ELF-1 (cell line): Measurements from ENCODE around the gene CEPT1.
A peak's percentile ranks its signal among the peaks of the same experiment; 100 is the strongest.

Experiments
- DNase-seq: peaks from one replicate; pipeline ENCODE4 v3.0.0-alpha.2; 2016; ENCODE audit warnings: low read depth, low spot score

The CEPT1 gene

GRCh38 chr1:111192074-111192473, 52.1 kb downstream of the CEPT1 start:
- DNase-seq, result no peak

DNA sequence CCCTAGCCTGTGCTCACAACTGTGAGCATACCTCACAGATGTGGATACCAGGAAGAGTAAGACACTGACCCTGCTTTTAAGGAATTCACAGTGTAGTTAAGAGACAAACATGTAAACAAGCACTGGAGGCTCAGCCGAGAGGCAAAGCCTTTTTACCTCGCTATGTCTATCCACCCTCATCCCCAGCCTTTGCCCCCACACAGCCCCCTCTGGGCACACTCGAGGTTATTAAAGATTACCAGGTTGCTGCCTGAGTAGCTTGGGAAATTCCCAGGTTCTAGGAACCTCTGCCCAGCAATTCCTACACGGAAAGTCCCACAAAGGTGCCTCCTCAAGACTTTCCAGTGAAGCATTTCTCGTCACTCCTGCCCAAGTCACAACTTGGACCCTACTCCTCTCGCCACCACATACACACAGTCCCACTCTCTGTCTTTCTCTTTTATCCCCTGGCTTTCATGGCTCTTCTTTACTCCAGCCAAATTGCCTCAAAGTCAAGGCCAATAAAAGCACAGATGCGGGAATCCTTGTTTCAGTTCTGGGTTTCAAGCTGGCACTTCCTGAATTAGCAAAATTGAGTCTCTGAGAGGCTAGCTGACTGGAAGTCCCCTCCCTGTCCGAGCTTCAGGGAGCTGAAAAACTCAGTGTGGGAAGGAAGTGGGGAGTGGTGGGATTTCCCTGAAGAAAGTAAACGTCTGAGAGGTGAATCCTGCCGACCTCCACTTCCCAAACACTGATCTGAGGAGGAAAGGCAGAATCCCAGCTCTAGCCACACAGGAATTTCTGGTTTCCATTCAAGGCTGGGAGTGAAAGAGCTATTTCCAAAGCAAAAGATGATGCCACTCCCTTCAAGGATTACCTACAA, 52.9 kb downstream of the CEPT1 start:
- peak; percentile 44 for DNase-seq

DNA sequence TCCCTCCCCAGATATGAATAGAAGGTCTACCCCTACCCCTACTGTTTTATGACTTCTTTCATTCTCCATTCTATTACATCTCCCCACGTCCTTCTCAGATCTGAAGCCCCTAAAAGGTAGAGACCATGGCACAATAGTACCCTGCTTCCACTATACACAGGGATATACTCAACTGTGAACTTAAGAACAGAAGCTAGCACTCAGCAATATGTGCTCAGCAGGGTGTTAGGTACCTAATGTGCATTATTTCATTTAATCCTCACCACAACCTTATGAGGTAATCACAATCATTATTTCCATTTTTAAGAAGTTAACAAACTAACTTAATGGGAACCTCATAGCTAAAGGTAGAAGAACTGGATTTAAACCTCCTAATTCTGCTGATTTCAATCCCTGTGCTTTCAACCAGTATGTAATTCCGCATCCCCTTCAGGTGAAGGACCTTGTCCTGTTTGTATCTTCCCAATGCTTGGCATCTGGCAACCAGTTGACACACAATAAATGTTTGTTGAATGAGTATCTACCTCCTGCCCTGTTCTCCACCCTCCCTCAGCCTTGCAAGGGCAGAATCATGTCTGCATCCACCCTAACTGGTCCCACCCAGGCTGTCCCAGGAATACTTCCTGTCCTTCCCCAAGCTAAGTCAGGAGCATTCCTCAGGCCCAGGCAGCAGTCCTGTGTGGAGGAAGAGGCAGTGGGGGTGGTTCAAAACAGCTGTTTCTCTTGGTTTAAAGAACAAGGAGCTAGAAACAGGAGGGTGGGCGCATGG, 53.9 kb downstream of the CEPT1 start:
- no peak for DNase-seq

DNA sequence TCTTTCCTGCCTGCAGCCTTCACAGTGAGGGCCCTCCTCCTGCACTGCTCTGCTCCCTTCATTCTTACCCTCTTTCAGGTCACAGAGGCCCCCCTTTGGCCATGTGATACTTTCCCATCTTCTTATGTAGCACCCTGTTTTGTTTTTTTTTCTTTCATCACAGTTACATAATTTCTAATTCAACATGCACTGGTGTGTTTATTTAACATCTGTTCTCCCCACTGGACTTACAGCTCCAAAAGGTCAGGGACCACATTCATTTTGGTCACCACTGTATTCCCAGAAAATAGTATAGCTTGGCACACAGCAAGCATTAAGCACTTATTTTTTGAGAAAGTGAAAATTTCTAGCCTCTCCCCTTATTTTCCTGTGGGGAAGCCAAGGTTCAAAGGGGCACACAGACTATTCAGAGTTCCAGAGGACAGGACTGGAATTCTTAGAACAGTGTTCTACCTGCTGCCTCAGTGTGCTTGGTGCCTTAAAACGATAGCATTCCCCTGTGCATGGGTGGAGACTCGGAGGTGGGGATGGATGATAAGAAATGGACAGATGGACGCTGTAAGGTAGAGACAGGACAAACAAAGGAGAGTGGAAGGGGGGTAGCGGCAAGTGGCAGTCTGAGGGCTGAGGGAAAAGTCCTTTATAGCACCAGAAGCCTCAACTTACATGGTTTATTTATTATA, 55.1 kb downstream of the CEPT1 start:
- DNase-seq, result no peak

DNA sequence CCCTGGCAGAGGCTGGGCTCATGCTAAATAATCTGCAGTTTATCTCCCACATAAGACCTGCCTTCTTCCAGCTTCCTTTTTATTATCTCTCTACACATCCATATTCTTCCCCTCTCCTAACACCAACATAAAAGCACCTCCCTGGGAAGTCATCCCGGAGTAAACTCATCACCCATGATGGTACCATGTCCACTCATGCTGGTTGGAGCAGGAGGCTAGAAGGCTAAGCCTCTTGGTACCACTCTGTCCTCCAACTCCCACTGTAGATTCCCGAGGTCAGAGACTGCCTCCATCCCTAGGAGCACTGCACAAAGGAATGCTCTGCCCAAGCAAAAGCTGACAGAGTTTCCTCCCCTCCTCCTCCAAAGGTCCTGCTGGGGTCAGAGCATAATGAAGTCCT, 56.2 kb downstream of the CEPT1 start:
- DNase-seq, result no peak

GRCh38 chr1:111197598-111198284, 57.7 kb downstream of the CEPT1 start:
- DNase-seq, result peak; percentile 85

DNA sequence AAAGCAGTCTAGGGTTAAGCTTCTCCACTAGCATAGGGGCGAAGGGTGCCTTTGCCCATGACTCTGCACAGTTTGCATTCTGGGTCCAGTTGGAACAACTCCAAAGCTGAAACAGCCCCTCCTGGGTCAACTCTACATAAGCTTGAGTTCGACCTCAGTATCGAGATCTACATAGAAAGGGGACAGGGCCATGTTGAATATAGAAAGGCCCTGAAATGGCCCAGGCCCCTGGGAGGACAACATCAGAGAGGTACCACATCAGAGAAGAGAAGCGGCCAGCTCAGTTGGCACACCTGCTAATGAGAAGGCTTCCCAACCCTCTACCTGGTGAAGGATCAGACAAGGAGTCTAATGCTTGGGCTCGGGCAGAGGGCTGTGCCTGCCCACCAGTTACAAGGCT, 58.8 kb downstream of the CEPT1 start:
- DNase-seq, result no peak

GRCh38 chr1:111199329-111199728, 59.3 kb downstream of the CEPT1 start:
- no peak for DNase-seq

- DNase-seq, result no peak
These were observed 60.1 kb downstream of the CEPT1 start, which contains the start of gene DENND2D for GRCh38 chr1:111199881-111200801. TSS of gene DENND2D (minus strand) at chr1:111200646. CDS start at chr1:111200459, 187 bp downstream.

DNA sequence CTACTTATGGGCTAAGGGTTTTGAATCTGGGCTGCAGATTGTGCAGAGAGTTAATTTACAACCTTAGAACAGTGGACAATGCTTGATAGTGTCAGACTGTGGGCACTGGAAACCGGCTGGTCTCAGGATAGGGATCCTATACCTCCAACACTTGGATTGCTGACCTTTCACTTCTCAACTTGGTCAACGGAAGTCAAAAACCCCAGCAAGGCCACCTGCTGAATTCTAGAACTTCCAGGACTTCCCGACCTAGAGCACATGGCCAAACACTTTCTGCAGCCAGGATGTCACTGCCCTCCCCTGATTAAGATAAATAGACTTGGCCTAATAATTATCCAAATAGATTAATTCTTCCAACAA, 60.8 kb downstream of the CEPT1 start:
- DNase-seq, result no peak

- DNase-seq, result peak; percentile 52
These were observed 61.5 kb downstream of the CEPT1 start for GRCh38 chr1:111201275-111202090.

DNA sequence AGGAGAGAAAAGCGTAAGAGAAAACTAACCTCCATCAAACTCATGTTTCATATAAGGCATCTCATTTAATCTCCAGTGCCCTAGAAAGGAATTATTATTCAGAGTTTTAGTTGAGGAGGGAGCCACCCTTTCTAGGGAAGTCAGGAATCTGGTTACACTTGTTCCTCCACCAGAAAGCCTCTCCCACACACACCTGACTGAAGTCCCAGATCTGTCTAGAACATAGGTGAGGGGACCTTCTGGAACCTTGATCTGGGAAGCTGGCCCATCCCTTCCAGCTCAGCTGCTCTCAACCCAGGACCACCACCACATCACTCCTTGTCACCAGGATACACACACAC, 62.3 kb downstream of the CEPT1 start:
- DNase-seq, result no peak

GRCh38 chr1:111202707-111203623, 62.9 kb downstream of the CEPT1 start:
- DNase-seq, result peak; percentile 53

GRCh38 chr1:111203681-111204200, 63.7 kb downstream of the CEPT1 start:
- DNase-seq, result no peak

DNA sequence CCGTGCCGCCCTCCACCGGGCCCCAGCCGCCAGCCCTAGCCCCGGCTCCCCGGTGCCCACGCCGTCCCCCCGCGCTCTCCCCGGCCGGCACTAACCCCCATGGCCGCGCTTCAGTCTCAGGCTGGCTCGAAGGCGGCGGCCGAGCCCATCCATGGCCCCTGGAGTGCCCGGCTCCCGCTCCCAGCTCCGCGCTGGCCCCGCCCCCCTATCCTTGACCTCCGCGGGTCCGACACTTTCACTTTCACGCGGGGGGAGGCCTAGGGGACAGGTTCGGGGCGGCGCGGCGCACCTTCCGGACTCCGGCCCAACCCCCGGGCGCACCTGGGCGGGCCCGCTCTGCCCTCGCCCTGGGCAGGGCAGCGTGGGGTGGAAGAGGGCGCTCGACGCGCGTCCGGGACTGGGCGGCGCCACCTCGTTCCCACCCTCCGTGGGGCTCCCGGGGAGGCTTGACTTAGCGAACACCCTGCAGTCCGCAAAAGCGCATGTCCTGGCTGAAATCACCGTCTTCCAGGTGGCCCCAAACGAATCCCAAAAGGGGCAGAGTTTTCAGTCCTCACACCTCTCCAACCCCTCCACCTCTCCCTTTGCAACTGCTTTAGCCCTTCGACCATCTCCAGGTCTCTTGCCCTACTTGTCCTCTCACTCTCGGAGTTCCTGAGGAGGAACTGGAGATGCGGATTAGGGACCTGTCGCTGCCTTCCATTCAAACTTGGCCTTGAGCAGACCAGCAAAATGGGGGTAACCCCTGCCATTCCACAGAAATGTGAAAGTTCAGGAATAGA, 64.4 kb downstream of the CEPT1 start:
- DNase-seq, result no peak

- DNase-seq, result no peak
These were observed 65.1 kb downstream of the CEPT1 start for GRCh38 chr1:111204983-111205713.

DNA sequence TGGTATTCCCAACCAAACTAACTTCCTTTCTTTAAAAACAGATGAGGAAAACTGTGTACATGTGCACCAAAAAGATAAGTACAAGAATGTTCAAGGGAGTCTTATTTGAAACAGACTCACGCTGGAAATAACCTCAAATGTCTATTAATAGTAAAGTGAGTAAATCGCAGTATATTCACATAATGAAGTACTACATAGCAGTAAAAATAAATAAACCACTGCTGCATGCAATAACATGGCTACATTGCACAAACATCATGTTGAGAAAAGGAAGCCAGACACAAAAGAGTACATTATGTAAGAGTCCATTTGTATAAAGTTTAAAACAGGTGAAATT, 65.7 kb downstream of the CEPT1 start:
- DNase-seq, result no peak
